Subcutaneous abdominal adipose tissue (tissue), 5 donors: ENCODE measurements around the gene PSAP.

Source experiments
- H3K27ac ChIP-seq: one replicate; pipeline ENCODE4 v1.7.0; 2013; ENCODE audit warnings: low read depth, mild to moderate bottlenecking, inconsistent platforms, low read length, moderate library complexity
- H3K27me3 ChIP-seq, 5 donors: one replicate each; pipeline ENCODE4 v1.7.0; 2013; ENCODE audit warnings: low read length in 5 of 5, inconsistent platforms in 1 of 5; ENCODE audit not compliant: control insufficient read depth in 5 of 5, insufficient read depth in 4 of 5
- H3K36me3 ChIP-seq, 5 donors: one replicate each; pipeline ENCODE4 v1.7.0; 2013; ENCODE audit warnings: low read length in 5 of 5; ENCODE audit not compliant: control insufficient read depth in 5 of 5, insufficient read depth in 5 of 5
- H3K4me1 ChIP-seq, 5 donors: one replicate each; pipeline ENCODE4 v1.7.0; 2013; ENCODE audit warnings: low read length in 5 of 5, mild to moderate bottlenecking in 3 of 5, moderate library complexity in 1 of 5; ENCODE audit not compliant: control insufficient read depth in 5 of 5, insufficient read depth in 5 of 5
- H3K4me3 ChIP-seq, 5 donors: one replicate each; pipeline ENCODE4 v1.7.0; 2013; ENCODE audit warnings: low read length in 5 of 5, low read depth in 1 of 5
- H3K9ac ChIP-seq, 5 donors: one replicate each; pipeline ENCODE4 v1.7.0; 2013; ENCODE audit warnings: low read length in 5 of 5, mild to moderate bottlenecking in 4 of 5, moderate library complexity in 3 of 5
- H3K9me3 ChIP-seq, 5 donors: one replicate each; pipeline ENCODE4 v1.7.0; 2013; ENCODE audit warnings: low read length in 5 of 5; ENCODE audit not compliant: control insufficient read depth in 5 of 5
- donor health status: healthy.
- donor health status: healthy.
- donor health status: healthy.
- donor health status: healthy.
- donor health status: healthy.

PSAP gene

DNA sequence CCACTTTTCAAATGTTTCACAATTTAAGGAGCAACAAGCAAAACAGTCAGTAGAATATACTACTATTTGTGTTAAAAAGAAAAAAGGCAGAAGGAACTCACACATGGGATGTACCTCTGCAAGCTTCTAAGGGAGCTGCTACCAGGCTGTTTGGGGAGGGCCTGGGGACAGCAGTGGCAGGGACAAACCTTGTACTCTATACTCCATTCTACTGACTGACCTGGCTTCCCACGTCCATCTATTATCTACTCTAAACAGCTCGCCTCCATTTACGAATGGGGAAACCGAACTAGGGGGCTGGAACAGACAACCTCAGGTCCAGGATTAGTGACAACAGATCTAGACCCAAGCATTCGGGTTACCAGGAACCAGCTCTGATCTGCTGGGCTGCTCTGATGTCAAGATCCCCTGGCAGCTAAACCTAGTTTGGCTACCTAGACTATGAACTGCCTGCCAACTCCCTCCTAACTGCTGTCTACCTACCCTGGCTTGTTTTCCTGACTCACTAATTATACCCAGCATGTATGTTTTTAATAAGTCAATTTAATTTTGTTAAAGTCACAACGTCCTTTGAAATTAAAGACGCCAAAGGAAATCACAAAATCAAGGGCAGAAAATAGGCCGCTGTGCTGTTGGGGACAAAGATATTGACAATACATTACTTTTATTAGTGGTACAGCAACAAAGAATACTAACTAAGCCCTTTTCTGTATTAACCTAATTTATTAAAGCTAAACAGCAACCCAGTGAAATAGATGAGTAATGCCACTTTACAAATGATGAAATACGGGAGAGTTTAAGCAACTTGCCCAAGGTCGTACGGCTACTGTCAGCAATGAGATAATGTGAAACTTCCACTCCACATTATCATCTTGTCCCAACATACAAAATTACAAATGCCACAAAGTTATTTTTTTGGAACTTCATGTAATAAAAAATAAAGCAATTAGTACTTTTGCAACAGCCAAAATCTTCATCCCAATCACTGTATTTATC lies 5.3 kb downstream of the PSAP start:
- Histone ChIP-seq H3K4me3 (no peak overlapping the region), H3K4me1 (peaks cover 10 to 84% (median 79%) of the 10 kb centered on the region in 5 donors), H3K36me3 (no peaks in the 10 kb centered on the region), H3K9ac (peak overlapping the region in 1 of 5 donors; percentile 29), H3K27ac (peak overlapping the region; percentile 78), H3K27me3 (no peaks in the 10 kb centered on the region), H3K9me3 (no peaks in the 10 kb centered on the region)

DNA sequence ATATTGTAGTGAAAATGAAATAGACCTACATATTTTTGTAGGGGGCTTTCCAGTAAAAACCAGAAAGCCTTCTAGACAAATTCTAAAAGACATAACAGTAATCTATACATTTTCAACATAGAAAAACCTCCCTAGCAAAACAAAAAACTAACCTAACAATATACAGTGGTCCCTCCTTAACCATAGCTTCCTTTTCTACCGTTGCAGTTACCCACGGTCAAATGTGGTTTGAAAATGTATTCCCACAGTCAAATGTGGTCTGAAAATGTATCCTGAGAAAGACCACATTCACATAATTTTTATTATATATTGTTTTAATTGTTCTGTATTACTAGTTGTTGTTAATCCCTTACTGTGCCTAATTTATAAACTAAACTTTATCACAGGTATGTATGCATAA lies 6.4 kb downstream of the PSAP start:
- H3K27ac ChIP-seq: peak overlapping the region; percentile 78
- peaks cover 17 to 89% (median 80%) of the 10 kb centered on the region in 5 donors for H3K4me1 ChIP-seq
- no peaks in the 10 kb centered on the region for H3K36me3 ChIP-seq
- no peaks in the 10 kb centered on the region for H3K27me3 ChIP-seq
- no peaks in the 10 kb centered on the region for H3K9me3 ChIP-seq
- no peak overlapping the region for H3K4me3 ChIP-seq
- no peak overlapping the region for H3K9ac ChIP-seq

DNA sequence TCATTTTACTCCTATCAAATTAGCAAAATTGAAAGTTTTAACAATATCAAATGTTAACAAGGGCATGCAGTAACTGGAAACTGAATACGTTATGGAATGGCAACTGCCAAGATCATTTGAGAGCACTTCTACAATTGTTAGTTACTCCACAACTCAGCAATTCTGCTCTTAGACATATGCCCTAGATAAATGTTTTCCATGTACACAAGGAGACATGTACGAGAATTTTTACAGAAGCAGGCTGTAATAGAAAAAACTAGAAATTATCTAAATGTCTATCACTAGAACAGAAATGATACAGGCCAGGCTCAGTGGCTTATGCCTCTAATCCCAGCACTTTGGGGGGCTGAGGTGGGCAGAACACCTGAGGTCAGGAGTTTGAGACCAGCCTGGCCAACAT lies 7.0 kb downstream of the PSAP start:
- Histone ChIP-seq H3K27ac (no peak overlapping the region), H3K4me3 (no peak overlapping the region), H3K4me1 (peaks cover 15 to 89% (median 80%) of the 10 kb centered on the region in 5 donors), H3K27me3 (no peaks in the 10 kb centered on the region), H3K9ac (no peak overlapping the region), H3K36me3 (no peaks in the 10 kb centered on the region), H3K9me3 (no peaks in the 10 kb centered on the region)

DNA sequence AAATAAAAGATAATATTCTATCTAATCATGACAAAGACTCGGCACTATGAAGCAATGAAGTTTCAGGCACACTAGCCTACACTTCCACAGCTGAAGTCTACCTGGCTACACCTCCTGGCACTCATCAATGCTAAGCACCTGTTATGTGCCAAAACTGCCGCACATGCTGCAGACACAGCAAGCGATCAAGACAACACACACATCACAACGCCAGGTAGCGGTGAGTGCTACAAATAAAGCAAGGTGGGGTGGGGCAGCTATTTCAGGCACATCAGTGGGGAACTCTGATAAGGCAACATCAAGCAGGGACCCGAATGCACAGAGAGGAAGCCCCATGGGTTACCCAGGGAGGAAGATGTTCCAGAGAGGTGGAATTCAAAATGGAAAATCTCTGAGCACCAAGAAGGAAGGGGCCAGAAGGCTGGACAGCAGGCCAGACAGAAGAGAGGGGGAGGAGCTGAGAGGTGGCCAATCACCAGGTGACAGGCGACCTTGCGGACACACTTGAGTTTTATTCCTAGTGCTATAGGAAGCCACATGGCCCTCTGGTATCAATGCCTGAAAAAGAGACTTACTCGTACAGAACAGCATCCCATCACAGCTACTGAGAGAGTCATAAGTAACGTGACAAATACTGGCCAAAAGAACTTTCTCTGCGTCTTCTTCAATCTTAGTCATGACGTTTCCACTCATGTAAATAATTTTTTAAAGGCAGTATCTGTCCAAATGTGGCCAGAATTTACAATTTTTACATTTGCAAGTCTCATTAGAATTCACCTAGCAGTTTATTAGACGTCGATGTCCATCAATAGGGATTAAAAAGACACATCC lies 8.0 kb downstream of the PSAP start:
- H3K9ac ChIP-seq: no peak overlapping the region
- H3K4me1 ChIP-seq: peaks cover 20 to 89% (median 82%) of the 10 kb centered on the region in 5 donors
- peaks cover 0 to 5% (median 0%) of the 10 kb centered on the region in 5 donors for H3K36me3 ChIP-seq
- no peaks in the 10 kb centered on the region for H3K9me3 ChIP-seq
- H3K27ac ChIP-seq: no peak overlapping the region
- H3K27me3 ChIP-seq: no peaks in the 10 kb centered on the region
- no peak overlapping the region for H3K4me3 ChIP-seq

DNA sequence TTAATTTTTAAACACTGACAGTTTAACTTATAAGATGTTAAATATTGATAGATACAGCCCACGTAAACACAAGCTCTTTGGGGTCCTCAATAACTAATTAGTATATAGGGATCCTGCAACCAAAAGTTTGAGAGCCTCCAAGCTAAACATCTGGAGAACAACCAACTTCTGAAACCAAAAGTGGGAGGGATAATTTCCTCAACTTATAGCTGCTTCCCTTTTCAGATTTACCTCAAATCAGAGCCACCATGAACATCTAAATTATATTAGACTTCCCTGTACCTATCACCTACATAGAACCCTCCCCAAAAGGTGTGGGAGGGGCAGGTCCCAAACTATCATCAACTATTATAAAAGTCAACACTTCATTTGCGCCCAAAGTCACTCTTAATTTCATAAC lies 8.6 kb downstream of the PSAP start:
- Histone ChIP-seq H3K4me3 (no peak overlapping the region), H3K9me3 (no peaks in the 10 kb centered on the region), H3K27me3 (no peaks in the 10 kb centered on the region), H3K36me3 (peaks cover 0 to 12% (median 4%) of the 10 kb centered on the region in 5 donors), H3K27ac (no peak overlapping the region), H3K9ac (no peak overlapping the region), H3K4me1 (peaks cover 23 to 89% (median 83%) of the 10 kb centered on the region in 5 donors)

DNA sequence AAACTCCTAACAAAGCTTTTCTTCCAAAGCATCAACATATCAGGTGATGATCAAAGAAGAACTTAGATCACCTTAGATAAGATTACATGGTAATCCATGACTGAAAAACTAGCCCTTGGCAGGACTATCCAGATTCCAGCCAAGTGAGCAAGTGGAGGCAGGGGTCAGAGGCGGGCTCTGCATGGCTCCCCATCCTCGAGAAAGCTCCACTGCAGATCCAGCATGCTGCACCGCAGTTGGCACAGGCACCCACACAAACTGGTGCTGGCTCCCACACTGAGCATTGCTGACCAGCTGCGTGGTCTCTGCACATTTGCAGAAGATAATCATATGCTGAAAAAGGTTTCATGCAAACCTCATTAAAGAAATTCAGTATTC lies 10.1 kb downstream of the PSAP start:
- no peaks in the 10 kb centered on the region for H3K9me3 ChIP-seq
- H3K9ac ChIP-seq: peak overlapping the region in 1 of 5 donors; percentile 13
- no peaks in the 10 kb centered on the region for H3K27me3 ChIP-seq
- no peak overlapping the region for H3K4me3 ChIP-seq
- H3K27ac ChIP-seq: no peak overlapping the region
- H3K36me3 ChIP-seq: peaks cover 0 to 14% (median 5%) of the 10 kb centered on the region in 5 donors
- H3K4me1 ChIP-seq: peaks cover 36 to 90% (median 84%) of the 10 kb centered on the region in 5 donors

DNA sequence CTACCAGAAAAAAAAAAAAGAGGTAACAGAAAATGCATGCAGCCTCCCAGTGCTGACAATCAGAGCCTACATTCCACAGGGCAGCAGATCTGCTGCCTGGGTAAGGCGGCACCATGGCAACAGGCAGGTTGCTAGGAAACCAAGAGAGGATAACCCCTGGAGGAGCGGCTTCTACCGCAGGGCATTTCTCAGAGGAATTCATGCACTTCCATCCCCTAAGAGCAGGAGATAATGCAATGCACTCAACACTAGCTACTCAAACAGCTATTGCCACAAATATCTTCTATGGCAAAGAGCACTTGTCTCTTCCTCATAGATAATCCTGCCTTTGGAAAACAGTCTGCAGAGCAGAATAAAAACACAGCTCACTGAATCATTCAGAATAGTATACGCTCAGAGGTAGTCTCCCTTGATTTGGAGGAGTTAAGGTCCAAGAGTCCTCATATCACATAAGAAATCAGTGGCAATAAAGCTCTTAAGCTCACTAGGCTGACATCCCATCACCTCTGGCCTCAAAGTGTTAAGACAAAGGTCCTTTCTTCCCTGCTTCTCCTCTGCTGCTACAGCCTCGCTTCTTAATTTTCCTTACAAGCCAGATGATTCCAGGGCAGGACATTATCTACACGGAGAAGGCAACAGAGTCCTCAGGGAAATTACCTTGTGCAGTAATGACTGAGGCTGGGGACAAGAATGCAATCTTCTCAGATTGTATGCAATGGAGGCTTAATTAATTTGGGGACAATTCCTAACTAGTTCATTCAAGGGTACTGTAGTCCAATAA lies 10.7 kb downstream of the PSAP start:
- peak overlapping the region in 1 of 5 donors; percentile 28 for H3K9ac ChIP-seq
- H3K27me3 ChIP-seq: no peaks in the 10 kb centered on the region
- H3K9me3 ChIP-seq: no peaks in the 10 kb centered on the region
- H3K27ac ChIP-seq: peak overlapping the region; percentile 87
- peaks cover 0 to 14% (median 5%) of the 10 kb centered on the region in 5 donors for H3K36me3 ChIP-seq
- peaks cover 42 to 90% (median 86%) of the 10 kb centered on the region in 5 donors for H3K4me1 ChIP-seq
- no peak overlapping the region for H3K4me3 ChIP-seq

DNA sequence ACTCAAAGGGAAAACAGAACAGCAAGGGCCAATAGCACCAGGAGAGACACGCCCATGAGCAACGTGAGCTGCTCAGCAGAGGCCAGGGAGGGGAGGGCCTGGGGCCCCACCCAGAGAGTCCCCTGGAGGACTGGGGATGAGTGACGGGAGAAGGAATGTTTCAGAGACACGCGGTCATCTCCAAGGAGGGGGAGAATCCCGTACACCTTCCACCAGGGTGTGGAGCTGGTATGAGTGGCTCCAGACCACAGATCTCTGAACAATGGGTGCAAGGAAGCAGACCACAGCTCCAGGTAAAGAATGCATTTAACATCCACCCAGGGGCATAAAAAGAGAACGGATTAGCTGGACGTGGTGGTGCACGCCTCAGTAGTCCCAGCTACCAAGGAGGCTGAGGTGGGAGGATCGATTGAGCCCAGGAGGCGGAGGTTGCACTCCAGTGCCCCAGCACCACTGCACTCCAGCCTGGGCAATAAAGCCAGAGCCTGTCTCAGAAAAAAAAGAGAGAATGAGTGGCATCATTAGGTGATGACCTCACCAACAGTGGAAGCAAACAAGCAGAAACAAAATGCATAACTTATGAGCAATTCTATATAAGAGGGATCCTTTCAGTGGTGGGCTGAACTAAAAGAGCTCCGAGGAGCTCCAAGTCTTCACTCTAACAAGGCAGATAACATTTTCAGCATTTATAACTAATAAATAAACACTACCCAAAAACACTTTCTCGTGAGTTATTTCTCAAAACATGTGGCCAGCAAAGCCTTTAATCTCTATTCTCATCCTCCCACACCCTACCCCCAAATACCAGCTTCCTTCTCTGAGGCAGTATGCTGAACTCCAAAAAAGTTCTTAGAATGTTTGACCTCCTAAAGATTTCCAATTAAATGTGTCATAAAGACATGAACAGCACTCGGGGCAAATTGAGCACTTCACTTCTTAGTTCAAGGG lies 12.5 kb downstream of the PSAP start:
- no peaks in the 10 kb centered on the region for H3K27me3 ChIP-seq
- H3K36me3 ChIP-seq: peaks cover 0 to 22% (median 13%) of the 10 kb centered on the region in 5 donors
- H3K4me3 ChIP-seq: no peak overlapping the region
- peaks cover 42 to 89% (median 86%) of the 10 kb centered on the region in 5 donors for H3K4me1 ChIP-seq
- H3K27ac ChIP-seq: peak overlapping the region; percentile 87
- H3K9ac ChIP-seq: peak overlapping the region in 1 of 5 donors; percentile 7
- no peaks in the 10 kb centered on the region for H3K9me3 ChIP-seq
